ENCODE measurements around the gene LMBR1. TPM values are rescaled to one million over a fixed set of nuclear protein-coding genes. Genes with fewer than 3 reads are reported as not detected.

LMBR1 gene
- polyA plus RNA-seq, 3 donors = 14.8 to 24.4 (median 21.2) TPM

- WGBS (ENCODE audit: insufficient coverage) = 2% methylated on average over 39 of the region's 57 CpGs
- Histone ChIP-seq H3K4me3 (replicated peaks in 1 of 3; ENCODE audit: low read depth in 2 of 3, low read length in 3 of 3) (peak overlapping the region; percentile 37 to 85 (median 78)), H2AFZ (ENCODE audit: insufficient read depth, low read depth, low read length, poor library complexity, severe bottlenecking) (peak overlapping the region; percentile 68), H3K27ac (ENCODE audit: low read depth in 1 of 2, low read length in 2 of 2) (peak overlapping the region in 1 of 2 donors; percentile 92), H3K9ac (ENCODE audit: insufficient read depth, low read length, poor library complexity, severe bottlenecking) (peak overlapping the region; percentile 76), H3K4me2 (replicated peaks; ENCODE audit: extremely low read depth, low read length, poor library complexity, severe bottlenecking) (peak overlapping the region; percentile 70), H3K36me3 (replicated peaks in 1 of 2; ENCODE audit: control insufficient read depth in 1 of 2, insufficient read depth in 2 of 2, low read length in 2 of 2) (no peaks in the 10 kb centered on the region), H3K27me3 (ENCODE audit: control insufficient read depth in 2 of 2, insufficient read depth in 2 of 2, low read length in 2 of 2) (no peaks in the 10 kb centered on the region), H4K20me1 (ENCODE audit: insufficient read depth, low read length) (peaks cover 23% of the 10 kb centered on the region), H3K4me1 (ENCODE audit: control insufficient read depth in 1 of 2, insufficient read depth in 2 of 2, low read length in 2 of 2) (peaks cover 41 to 47% of the 10 kb centered on the region in 2 donors), H3K79me2 (ENCODE audit: insufficient read depth, low read length) (peaks cover 57% of the 10 kb centered on the region), H3K9me3 (replicated peaks in 1 of 2; ENCODE audit: control insufficient read depth in 1 of 2, insufficient read depth in 1 of 2, low read length in 2 of 2) (no peaks in the 10 kb centered on the region)
- Mint-ChIP-seq H3K27me3 (ENCODE audit: low read depth in 3 of 3) (peaks cover 0 to 2% (median 0%) of the 10 kb centered on the region in 3 donors), H3K36me3 (peaks cover 6 to 8% of the 10 kb centered on the region in 2 donors), H3K4me3 (peak overlapping the region; percentile 87 to 92), H3K9me3 (peaks cover 0 to 8% (median 2%) of the 10 kb centered on the region in 7 donors), H3K27ac (peak overlapping the region; percentile 69 to 85 (median 84)), H3K4me1 (peaks cover 50% of the 10 kb centered on the region)
- DNase-seq = peak; percentile 10 to 37 (median 25)
- intact Hi-C loops (cut with micrococcal nuclease) = loop anchor here in 1 of 2 donors (10.0 kb wide), 3 partner anchors 253 to 1967 kb away; partner anchors contain the start of gene PAXIP1
- no peak for TF ChIP-seq CTCF (IDR thresholded peaks at IDR 0.05)
Observed at GRCh38 chr7:156892081-156892800, 742 bp downstream of the LMBR1 start.

- peaks cover 18 to 22% of the 10 kb centered on the region in 2 donors for H3K4me1 ChIP-seq (ENCODE audit: control insufficient read depth in 1 of 2, insufficient read depth in 2 of 2, low read length in 2 of 2)
- no peak overlapping the region for H2AFZ ChIP-seq (ENCODE audit: insufficient read depth, low read depth, low read length, poor library complexity, severe bottlenecking)
- H3K36me3 ChIP-seq (replicated peaks in 1 of 2; ENCODE audit: control insufficient read depth in 1 of 2, insufficient read depth in 2 of 2, low read length in 2 of 2) = peaks cover 0 to 12% of the 10 kb centered on the region in 2 donors
- H3K4me3 Mint-ChIP-seq = no peak overlapping the region
- no peak for DNase-seq
- no peak overlapping the region for H3K4me3 ChIP-seq (replicated peaks in 1 of 3; ENCODE audit: low read depth in 2 of 3, low read length in 3 of 3)
- H3K9me3 Mint-ChIP-seq = peaks cover 0 to 4% (median 0%) of the 10 kb centered on the region in 7 donors
- H4K20me1 ChIP-seq (ENCODE audit: insufficient read depth, low read length) = peaks cover 37% of the 10 kb centered on the region
- peaks cover 14% of the 10 kb centered on the region in 2 donors for H3K36me3 Mint-ChIP-seq
- no peak for TF ChIP-seq CTCF (IDR thresholded peaks at IDR 0.05)
- H3K27ac ChIP-seq (ENCODE audit: low read depth in 1 of 2, low read length in 2 of 2) = no peak overlapping the region
- intact Hi-C loops (cut with micrococcal nuclease) = loop anchor here in 1 of 2 donors (10.0 kb wide), 3 partner anchors 255 to 1965 kb away; partner anchors contain the start of gene PAXIP1
- H3K27ac Mint-ChIP-seq = no peak overlapping the region
- peaks cover 26% of the 10 kb centered on the region for H3K4me1 Mint-ChIP-seq
- H3K4me2 ChIP-seq (replicated peaks; ENCODE audit: extremely low read depth, low read length, poor library complexity, severe bottlenecking) = no peak overlapping the region
- no peaks in the 10 kb centered on the region for H3K9me3 ChIP-seq (replicated peaks in 1 of 2; ENCODE audit: control insufficient read depth in 1 of 2, insufficient read depth in 1 of 2, low read length in 2 of 2)
- peaks cover 81% of the 10 kb centered on the region for H3K79me2 ChIP-seq (ENCODE audit: insufficient read depth, low read length)
- no peaks in the 10 kb centered on the region for H3K27me3 ChIP-seq (ENCODE audit: control insufficient read depth in 2 of 2, insufficient read depth in 2 of 2, low read length in 2 of 2)
- peaks cover 0 to 2% (median 0%) of the 10 kb centered on the region in 3 donors for H3K27me3 Mint-ChIP-seq (ENCODE audit: low read depth in 3 of 3)
- WGBS (ENCODE audit: insufficient coverage) = 100% methylated on average over 1 of the region's 4 CpGs
- no peak overlapping the region for H3K9ac ChIP-seq (ENCODE audit: insufficient read depth, low read length, poor library complexity, severe bottlenecking)
Observed at GRCh38 chr7:156889746-156890145, 3.2 kb downstream of the LMBR1 start.

Measured in CD14-positive monocyte (primary cell).